ENCODE results near the gene CAPN12.

CAPN12 gene

DNA sequence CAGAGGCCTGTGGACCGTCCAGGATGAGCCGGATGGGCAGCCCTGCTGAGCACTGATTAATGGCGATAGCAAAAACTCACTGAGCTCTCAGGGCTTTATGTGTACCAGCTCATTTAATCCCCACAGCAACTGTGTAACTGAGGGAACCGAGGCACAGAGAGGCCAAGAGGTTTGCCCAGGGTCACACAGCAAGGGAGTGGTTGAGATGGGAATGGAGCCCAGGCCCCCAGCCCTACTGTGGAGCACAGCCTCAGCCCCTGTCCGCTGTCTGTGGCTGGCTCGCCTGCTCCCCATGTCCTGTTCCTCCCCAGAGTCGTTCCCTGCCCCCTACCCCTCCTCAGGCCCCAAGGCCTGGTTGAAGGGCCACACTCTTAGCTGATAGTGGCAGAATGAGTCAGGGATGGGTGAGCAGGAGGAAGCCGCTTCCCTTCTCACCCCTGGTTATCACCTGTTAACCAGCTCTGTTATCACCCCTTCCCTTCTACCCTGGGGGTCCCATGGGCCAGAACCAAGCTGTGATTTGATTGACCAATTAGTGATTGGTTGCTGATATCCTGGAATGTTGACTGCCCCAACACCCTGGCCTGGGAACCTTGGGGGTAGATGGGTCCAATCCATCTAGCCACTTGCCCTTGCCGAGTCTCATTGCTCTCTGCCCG, 21.2 kb downstream of the CAPN12 start:
- no peaks in the 10 kb centered on the region for H3F3A ChIP-seq (ENCODE audit: low read depth)

DNA sequence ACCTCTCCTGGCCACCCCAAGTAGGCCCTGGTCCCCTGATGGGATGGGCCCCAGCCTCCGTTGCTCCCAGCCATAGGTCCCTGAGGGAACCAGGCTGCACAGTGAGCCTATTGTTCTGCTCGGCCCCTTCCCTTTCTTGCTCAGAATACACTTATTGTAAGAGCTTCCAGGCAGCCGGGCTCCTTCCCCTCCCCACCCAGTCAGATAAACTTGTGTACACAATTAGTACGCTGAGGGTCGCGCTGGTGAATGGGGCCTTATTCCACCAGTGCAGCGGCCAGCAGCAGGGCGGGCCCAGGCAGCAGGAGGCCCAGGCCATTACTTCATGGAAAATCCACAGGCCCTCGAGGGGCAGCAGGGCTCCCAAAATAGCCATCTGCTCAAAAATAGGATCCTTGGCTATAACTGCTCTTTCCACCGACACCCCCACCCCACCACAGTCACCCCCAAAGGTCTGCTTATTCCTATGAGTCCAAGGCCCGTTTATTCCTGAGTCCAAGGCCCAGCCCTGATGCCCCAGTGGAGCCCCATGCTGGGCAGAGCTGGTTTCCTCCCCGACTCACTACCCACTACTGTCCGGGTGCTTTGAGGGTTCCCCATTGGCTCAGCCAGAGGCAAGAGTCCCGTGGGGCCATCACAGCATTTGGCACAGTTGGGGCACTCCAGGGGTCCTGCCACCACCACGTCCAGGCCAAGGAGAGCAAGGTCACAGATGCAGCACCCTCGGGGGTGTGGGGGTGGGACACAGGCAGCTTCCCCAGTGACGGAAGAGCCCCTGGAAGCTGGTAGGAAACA, 22.1 kb downstream of the CAPN12 start:
- Histone ChIP-seq H3K4me1 (ENCODE audit: insufficient read depth, low read length, poor library complexity, severe bottlenecking) (no peaks in the 10 kb centered on the region), H3K4me3 (ENCODE audit: low read length, poor library complexity, severe bottlenecking) (no peak overlapping the region), H3K9ac (ENCODE audit: low read depth, low read length, poor library complexity, severe bottlenecking) (no peak overlapping the region), H3K9me2 (replicated peaks; ENCODE audit: low read depth, low read length) (no peaks in the 10 kb centered on the region), H3K36me3 (ENCODE audit: insufficient read depth, low read length) (peaks cover 96% of the 10 kb centered on the region; the same call in 1 of the 2 replicates), H3F3A (ENCODE audit: low read depth) (no peaks in the 10 kb centered on the region), H3K79me2 (ENCODE audit: insufficient read depth, low read length) (no peaks in the 10 kb centered on the region), H3K9me3 (ENCODE audit: insufficient read depth, low read depth, low read length) (no peaks in the 10 kb centered on the region), H3K4me2 (ENCODE audit: low read depth, low read length, poor library complexity, severe bottlenecking) (no peak overlapping the region), H4K20me1 (ENCODE audit: insufficient read depth, low read length, poor library complexity, severe bottlenecking) (no peaks in the 10 kb centered on the region), H2AFZ (ENCODE audit: low read length) (no peak overlapping the region), H3K27me3 (ENCODE audit: insufficient read depth, low read length, poor library complexity, severe bottlenecking) (no peaks in the 10 kb centered on the region)
- no peak for TF ChIP-seq EZH2phosphoT487 (IDR thresholded peaks at IDR 0.05; ENCODE audit: borderline replicate concordance)
- TF ChIP-seq, protein P1, sequence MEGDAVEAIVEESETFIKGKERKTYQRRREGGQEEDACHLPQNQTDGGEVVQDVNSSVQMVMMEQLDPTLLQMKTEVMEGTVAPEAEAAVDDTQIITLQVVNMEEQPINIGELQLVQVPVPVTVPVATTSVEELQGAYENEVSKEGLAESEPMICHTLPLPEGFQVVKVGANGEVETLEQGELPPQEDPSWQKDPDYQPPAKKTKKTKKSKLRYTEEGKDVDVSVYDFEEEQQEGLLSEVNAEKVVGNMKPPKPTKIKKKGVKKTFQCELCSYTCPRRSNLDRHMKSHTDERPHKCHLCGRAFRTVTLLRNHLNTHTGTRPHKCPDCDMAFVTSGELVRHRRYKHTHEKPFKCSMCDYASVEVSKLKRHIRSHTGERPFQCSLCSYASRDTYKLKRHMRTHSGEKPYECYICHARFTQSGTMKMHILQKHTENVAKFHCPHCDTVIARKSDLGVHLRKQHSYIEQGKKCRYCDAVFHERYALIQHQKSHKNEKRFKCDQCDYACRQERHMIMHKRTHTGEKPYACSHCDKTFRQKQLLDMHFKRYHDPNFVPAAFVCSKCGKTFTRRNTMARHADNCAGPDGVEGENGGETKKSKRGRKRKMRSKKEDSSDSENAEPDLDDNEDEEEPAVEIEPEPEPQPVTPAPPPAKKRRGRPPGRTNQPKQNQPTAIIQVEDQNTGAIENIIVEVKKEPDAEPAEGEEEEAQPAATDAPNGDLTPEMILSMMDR (conservative IDR thresholded peaks at IDR 0.05; ENCODE audit: low read length): no peak

More for the DNA sequence above, 21.2 kb downstream of the CAPN12 start:
- H3K9me2 ChIP-seq (replicated peaks; ENCODE audit: low read depth, low read length): no peaks in the 10 kb centered on the region
- no peaks in the 10 kb centered on the region for H3K79me2 ChIP-seq (ENCODE audit: insufficient read depth, low read length)
- H3K4me3 ChIP-seq (ENCODE audit: low read length, poor library complexity, severe bottlenecking): no peak overlapping the region
- TF ChIP-seq, protein P1 (conservative IDR thresholded peaks at IDR 0.05; ENCODE audit: low read length): no peak
- no peak for TF ChIP-seq EZH2phosphoT487 (IDR thresholded peaks at IDR 0.05; ENCODE audit: borderline replicate concordance)
- H3K27me3 ChIP-seq (ENCODE audit: insufficient read depth, low read length, poor library complexity, severe bottlenecking): no peaks in the 10 kb centered on the region
- no peaks in the 10 kb centered on the region for H3K9me3 ChIP-seq (ENCODE audit: insufficient read depth, low read depth, low read length)
- H4K20me1 ChIP-seq (ENCODE audit: insufficient read depth, low read length, poor library complexity, severe bottlenecking): no peaks in the 10 kb centered on the region
- no peak overlapping the region for H3K4me2 ChIP-seq (ENCODE audit: low read depth, low read length, poor library complexity, severe bottlenecking)
- no peaks in the 10 kb centered on the region for H3K4me1 ChIP-seq (ENCODE audit: insufficient read depth, low read length, poor library complexity, severe bottlenecking)
- H3K9ac ChIP-seq (ENCODE audit: low read depth, low read length, poor library complexity, severe bottlenecking): no peak overlapping the region
- H3K36me3 ChIP-seq (ENCODE audit: insufficient read depth, low read length): peaks cover 96% of the 10 kb centered on the region; the same call in 1 of the 2 replicates
- no peak overlapping the region for H2AFZ ChIP-seq (ENCODE audit: low read length)

DNA sequence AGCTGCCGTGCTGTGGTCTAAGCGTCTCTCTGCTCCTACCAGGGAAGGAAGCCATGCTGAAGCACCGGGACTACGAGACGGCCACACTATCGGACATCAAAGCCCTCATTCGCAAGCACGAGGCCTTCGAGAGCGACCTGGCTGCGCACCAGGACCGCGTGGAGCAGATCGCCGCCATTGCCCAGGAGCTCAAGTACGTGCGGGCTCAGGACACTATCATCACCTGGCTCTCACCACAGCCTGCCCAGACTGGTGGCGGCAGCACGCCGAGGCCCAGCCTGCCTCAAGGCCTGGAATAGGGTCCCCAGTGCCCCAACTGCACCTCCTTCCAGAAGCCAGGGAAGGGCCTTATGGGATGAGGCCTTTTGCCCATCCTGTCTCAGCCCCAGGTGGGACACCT, 22.8 kb downstream of the CAPN12 start:
- Histone ChIP-seq H3K9me3 (ENCODE audit: insufficient read depth, low read depth, low read length) (no peaks in the 10 kb centered on the region), H2AFZ (ENCODE audit: low read length) (no peak overlapping the region), H3K79me2 (ENCODE audit: insufficient read depth, low read length) (no peaks in the 10 kb centered on the region), H3K27me3 (ENCODE audit: insufficient read depth, low read length, poor library complexity, severe bottlenecking) (no peaks in the 10 kb centered on the region), H3K9ac (ENCODE audit: low read depth, low read length, poor library complexity, severe bottlenecking) (no peak overlapping the region), H3F3A (ENCODE audit: low read depth) (no peaks in the 10 kb centered on the region), H3K36me3 (ENCODE audit: insufficient read depth, low read length) (peaks cover 96% of the 10 kb centered on the region; the same call in 1 of the 2 replicates), H3K4me1 (ENCODE audit: insufficient read depth, low read length, poor library complexity, severe bottlenecking) (no peaks in the 10 kb centered on the region), H4K20me1 (ENCODE audit: insufficient read depth, low read length, poor library complexity, severe bottlenecking) (no peaks in the 10 kb centered on the region), H3K9me2 (replicated peaks; ENCODE audit: low read depth, low read length) (no peaks in the 10 kb centered on the region), H3K4me3 (ENCODE audit: low read length, poor library complexity, severe bottlenecking) (no peak overlapping the region), H3K4me2 (ENCODE audit: low read depth, low read length, poor library complexity, severe bottlenecking) (no peak overlapping the region)
- no peak for TF ChIP-seq EZH2phosphoT487 (IDR thresholded peaks at IDR 0.05; ENCODE audit: borderline replicate concordance)
- TF ChIP-seq, protein P1 (conservative IDR thresholded peaks at IDR 0.05; ENCODE audit: low read length): no peak
